ENCODE results near the gene KRT71.
"Not testable (repeated sequence)": the region's sequence is repeated elsewhere in the genome, so short reads cannot be mapped to it uniquely, and the experiment has no call there.

KRT71 gene

DNA sequence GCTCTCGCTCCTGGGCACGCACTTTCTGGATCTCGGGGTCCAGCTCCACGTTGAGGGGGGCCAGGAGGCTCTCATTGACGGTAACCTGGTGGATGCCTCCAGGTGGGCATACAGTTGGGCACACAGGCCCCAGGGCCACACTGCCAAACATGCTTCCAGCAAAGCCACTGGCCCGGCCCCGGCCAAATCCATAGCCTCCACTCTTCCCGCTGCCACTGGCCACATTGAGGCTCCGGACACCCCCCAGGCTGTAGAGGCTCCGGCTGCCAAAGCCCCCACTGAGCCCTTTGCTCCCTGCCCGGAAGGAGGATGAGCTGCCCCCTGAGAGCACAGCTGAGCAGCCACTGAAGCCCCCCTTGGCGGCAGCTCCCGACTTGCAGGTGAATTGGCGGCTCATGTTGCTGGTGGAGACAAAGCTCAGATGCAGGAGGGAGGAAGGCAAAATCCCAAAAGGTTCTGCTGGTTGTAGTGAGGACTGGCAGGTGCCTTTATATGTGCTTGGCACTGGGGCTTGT is at the start of gene KRT71:
Gene KRT71, minus strand, starts transcription at position 465 of the 515 bp plus-strand sequence. Its CDS starts 68 bp downstream, at position 397.
- DNase-seq (ENCODE audit: low read depth in 2 of 2, low spot score in 1 of 2), result no peak

DNA sequence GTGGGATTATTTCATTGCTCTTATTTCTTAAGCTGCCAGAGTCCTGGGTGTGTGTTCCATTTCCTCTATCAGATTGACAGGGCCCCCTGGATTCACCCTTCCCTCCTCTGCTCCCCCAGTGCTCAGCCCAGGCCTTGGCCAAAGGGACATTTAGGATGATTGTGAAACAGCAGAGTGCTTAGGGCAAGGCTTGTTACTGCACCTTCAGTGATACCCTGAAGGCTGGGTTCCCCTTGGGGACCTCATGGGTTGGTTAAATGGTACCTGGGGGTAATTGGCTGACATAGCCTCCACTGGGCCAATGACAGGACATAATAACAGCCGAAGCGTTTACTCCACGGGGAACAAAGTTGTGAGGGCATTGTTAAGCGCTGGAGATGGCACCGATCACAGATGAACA is 49.6 kb upstream of the KRT71 start:
- DNase-seq (ENCODE audit: low read depth in 2 of 2, low spot score in 1 of 2), result no peak

DNA sequence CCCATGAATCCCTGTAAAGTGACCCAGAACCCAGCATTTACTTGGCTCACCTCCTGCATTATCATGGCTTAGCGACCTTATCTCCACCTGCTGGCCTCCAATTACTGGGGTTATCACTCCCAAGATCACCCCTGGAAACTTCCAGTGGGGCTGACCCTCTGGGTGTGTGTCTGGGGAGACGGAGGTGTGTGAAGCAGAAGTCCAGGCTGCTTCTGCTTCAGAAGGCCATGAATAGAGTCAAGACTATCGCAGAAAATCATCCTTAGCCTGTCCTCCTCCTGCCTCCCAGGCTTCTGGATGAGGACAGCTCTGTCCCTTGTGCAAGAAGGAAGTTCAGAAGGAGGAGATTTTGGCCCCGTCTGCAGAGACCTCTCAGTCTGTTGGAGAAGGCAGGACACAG is 48.7 kb upstream of the KRT71 start:
- no peak for DNase-seq (ENCODE audit: low read depth in 2 of 2, low spot score in 1 of 2)

DNA sequence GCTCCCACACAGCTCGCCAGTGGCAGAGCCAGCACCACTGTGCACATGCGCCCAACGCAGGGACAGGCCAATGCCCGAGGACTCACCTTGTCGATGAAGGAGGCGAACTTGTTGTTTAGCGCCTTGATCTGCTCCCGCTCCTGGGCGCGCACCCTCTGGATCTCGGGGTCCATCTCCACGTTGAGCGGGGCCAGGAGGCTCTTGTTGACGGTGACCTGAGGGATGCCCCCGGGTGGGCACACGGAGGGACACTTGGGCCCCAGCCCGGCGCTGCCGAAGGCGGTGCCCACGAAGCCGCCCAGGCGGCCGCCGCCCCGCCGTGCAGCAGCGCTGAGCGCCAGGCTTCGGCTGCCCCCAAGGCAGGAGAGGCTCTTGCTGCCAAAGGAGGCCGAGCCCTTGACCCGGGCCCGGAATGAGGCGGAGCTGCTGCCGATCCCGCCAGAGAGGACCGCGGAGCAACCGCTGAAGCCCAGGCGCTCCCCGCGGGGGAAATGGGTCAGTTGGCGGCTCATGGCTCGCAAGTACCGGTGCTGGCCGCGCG is 48.1 kb upstream of the KRT71 start, which contains the start of gene KRT72:
Gene KRT72, minus strand, starts transcription at position 523 of the 541 bp plus-strand sequence. Its CDS starts 11 bp downstream, at position 512.
- DNase-seq (ENCODE audit: low read depth in 2 of 2, low spot score in 1 of 2), result no peak

DNA sequence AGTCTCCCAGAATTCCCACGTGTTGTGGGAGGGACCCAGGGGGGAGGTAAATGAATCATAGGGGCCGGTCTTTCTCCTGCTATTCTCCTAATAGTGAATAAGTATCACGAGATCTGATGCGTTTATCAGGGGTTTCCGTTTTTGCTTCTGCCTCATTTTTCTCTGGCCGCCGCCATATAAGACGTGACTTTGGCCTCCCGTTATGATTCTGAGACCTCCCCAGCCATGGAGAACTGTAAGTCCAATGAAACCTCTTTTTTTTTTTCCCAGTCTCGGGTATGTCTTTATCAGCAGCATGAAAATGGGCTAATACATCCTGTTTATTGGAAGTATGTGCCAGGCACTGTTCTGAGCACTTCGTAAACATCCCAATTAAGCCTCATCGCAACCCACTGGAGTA is 47.5 kb upstream of the KRT71 start:
- DNase-seq (ENCODE audit: low read depth in 2 of 2, low spot score in 1 of 2), result no peak

DNA sequence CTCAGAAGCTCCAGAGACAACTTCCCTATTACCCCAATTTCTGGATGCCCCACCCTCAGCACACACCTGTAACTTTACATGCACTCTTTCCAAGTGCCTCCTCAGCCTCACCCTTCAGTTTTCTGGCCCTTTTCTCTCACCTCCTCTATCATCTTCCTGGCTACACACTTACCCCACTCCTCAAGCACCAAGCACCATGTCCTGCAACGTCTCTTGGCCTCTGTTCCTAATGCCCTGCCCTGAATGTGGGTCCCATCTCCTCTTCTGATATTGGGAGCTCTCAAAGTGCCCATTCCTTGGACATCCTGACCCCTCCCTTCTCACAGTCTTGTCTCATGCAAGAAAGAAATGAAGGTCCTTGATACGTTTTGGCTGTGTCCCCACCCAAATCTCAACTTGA is 47.1 kb upstream of the KRT71 start:
- DNase-seq (ENCODE audit: low read depth in 2 of 2, low spot score in 1 of 2), result no peak

DNA sequence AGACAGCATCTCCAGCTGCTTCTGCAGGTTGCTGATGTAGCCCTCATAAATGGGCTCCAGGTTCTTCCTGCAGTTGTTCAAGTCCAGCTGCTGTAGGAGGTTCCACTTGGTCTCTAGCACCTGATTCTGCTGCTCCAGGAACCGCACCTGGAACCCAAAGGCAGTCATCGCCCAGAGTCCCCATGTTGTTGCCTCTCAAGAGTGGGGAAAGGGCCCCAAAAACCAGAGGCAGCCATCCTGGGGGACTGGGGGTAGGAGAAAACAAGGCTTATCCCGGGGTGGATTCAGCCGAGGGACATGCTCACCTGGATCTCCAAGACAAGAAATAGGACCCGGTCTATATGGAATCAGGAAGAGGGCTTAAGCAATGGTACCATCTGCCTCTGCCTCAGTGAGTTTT is 46.0 kb upstream of the KRT71 start:
- DNase-seq (ENCODE audit: low read depth in 2 of 2, low spot score in 1 of 2), result no peak

DNA sequence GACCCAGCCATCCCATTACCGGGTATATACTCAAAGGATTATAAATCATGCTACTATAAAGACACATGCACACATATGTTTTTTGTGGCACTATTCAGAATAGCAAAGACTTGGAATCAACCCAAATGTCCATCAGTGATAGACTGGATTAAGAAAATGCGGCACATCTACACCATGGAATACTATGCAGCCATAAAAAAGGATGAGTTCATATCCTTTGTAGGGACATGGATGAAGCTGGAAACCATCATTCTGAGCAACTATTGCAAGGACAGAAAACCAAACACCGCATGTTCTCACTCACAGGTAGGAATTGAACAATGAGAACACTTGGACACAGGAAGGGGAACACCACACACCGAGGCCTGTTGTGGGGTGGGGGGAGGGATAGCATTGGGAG is 41.3 kb upstream of the KRT71 start:
- DNase-seq (ENCODE audit: low read depth in 2 of 2, low spot score in 1 of 2), result not testable (repeated sequence)

DNA sequence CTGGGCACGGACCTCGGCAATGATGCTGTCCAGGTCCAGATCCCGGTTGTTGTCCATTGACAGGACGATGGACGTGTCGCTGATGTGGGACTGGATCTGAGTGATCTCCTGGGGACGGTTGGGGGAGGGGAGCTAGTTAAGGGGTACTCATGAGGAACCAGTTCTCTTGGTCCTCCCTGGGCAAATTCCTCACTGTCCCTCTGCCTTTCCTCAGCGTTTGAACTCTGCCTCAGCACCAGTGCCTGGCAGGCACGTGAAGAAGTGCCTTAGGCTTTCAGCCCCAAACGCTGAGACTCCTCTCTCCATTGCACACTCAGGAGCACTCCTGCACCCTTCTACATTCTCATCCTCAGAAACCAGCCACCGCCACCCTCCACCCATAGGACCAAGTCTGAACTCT is 38.6 kb upstream of the KRT71 start:
- no peak for DNase-seq (ENCODE audit: low read depth in 2 of 2, low spot score in 1 of 2)

DNA sequence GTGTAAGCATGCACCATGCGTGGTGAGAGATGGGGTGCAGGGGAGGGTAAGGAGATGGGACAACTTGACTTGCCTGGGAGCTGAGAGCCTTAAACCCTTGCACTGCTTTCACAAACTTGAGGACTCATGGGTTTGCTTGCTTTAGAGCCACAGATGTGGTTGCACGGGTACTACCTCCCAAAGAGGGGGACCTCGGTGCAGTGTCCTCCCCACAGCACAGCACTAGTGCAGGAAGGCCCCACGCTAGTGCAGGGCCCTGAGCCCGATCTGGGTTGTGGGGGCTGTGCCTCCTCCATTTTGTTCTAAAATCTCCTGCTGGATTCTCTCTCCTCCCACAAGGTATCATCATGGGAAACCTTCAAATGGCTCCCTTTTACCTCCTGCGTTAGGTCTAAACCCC is 37.1 kb upstream of the KRT71 start:
- no peak for DNase-seq (ENCODE audit: low read depth in 2 of 2, low spot score in 1 of 2)

DNA sequence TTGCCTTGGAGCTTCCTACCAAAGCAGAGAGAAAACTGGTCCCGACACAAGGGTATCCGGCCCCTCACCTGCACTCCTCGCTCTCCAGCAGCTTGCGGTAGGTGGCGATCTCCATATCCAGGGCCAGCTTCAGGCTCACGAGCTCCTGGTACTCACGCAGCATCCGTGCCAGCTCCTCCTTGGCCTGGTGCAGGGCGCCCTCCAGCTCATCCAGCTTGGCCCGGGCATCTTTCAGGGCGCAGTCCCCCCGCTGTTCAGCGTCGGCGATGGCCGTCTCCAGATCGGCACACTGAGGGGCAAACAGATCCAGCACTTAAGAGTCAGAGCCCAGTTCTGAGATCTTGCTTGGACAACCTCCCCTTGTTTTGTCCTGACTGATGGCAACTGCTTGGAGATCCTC is 34.6 kb upstream of the KRT71 start:
- no peak for DNase-seq (ENCODE audit: low read depth in 2 of 2, low spot score in 1 of 2)

DNA sequence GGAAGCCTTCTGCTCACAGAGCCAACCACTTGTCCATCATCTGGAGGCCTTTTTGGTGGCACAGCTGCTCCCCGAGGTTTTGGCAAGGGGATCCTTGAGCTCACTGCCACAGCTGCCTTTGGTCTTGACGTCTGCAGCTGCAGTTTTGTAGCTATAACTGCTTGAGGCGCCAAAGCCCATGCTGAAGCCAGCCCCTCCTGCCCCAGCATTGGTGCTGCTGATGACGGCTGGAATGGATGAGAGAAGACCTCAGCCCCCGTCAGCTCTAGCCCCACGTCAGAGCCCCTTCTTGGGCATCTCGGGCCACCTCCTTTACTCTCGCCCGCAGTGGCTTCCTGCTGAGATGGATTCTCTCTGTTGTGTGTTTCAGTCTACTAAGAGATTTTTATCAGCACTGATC is 33.0 kb upstream of the KRT71 start:
- DNase-seq (ENCODE audit: low read depth in 2 of 2, low spot score in 1 of 2), result peak; percentile 4 to 16

DNA sequence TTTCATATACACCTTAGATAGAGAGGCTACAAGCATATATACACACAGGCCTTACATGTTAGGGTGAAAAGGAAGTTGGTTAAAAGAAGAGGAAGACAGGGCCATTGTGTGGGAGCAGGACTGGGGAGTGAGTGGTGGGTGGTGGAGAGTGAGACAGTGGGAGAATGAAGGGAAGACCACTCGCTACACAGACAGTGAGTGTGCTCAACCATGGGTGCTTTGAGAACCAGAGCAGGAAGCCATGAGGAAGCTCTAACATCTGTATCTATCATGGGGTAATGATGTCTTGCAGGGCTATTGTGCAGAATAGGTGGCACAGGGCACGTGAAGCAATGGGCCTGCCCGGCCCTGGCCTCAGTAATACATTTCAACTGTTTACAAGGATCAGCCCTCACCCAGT is 32.1 kb upstream of the KRT71 start:
- DNase-seq (ENCODE audit: low read depth in 2 of 2, low spot score in 1 of 2), result no peak

DNA sequence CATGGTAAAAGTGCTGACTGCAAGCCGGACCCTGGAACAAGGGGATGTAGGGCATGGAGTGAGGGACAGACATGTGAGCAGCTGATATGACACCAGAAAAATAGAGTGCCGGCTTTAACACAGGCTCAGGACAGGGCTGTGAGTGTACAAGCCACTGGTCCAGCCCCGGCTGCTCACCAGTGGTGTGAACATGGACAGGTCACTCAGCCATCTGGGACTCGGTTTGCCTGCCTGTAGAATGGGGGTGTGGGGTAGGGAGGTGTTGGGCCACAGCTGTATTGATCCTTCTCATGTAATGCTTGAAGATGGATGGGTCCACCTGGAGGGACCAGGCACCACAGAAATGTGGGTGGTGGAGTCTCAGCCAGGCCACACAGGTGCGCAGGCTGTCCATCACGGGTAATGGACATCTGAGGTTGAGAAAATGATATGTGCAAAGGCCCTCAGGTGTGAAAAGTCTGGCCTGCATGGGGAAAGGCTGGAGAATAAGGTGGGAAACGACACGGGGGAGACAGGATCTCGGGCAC is 31.3 kb upstream of the KRT71 start:
- DNase-seq (ENCODE audit: low read depth in 2 of 2, low spot score in 1 of 2), result no peak

DNA sequence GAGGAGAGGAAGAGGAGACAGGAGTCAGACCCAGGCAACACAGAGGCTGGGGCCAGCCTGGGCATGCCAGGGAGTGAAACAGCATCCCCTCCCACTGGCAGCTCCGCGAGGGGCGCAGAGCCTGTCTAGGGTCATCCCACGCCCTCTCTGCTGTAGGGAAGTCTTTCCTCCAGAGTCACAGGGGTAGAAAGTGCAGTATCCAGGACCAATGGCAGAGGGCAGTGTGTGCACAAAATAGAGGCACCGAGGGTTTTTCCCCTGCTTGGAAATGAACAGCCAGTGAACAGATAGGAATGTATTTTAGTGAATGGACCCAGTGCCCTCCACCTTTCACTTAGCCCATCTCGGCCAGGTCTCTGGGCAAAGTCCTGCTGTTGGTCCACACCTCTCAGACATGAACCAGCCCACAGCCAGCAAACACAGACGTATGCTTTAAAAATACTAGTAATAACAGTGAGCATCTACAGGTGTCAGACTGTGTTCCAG is 30.1 kb upstream of the KRT71 start:
- peak; percentile 23 to 52 for DNase-seq (ENCODE audit: low read depth in 2 of 2, low spot score in 1 of 2)

DNA sequence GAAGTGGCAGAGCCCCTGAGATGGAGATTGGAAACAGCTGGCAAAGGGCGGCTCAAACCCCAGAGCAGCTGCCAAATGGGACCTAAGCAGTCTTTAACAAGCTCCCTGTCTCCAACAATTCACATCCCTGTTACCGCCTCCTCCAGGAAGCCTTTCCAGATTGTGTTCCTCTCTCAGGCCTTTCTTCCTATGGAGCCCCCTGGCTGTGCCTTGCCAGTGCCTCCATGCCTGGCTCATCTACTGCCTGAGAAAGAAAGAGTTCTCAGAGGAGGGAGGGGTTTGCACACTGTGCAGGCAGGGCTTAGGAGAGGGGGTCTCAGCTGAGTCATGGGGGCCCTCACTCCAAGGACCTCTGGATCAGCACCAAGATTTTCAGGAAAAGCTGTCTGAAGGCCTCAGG is 29.5 kb upstream of the KRT71 start:
- DNase-seq (ENCODE audit: low read depth in 2 of 2, low spot score in 1 of 2), result no peak

DNA sequence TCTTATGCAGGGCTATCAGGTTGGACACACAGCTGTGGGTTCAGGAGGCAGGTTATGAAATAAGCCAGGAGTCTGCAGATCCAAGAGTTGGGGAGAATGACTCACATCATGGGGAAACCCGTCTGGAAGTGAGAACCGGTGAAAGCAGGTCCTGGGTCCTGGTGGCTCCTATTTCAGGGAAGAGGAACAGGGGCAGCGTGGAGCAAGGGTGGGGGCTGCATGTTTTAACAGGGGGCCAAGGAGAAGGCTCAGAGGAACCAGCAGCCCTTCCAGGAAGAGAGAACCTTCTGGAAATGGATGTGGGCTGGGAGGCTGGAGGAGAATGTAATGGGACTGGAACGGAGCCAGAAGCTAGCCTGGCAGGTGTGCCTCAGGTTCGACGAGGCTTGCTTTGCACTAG is 28.5 kb upstream of the KRT71 start:
- no peak for DNase-seq (ENCODE audit: low read depth in 2 of 2, low spot score in 1 of 2)

DNA sequence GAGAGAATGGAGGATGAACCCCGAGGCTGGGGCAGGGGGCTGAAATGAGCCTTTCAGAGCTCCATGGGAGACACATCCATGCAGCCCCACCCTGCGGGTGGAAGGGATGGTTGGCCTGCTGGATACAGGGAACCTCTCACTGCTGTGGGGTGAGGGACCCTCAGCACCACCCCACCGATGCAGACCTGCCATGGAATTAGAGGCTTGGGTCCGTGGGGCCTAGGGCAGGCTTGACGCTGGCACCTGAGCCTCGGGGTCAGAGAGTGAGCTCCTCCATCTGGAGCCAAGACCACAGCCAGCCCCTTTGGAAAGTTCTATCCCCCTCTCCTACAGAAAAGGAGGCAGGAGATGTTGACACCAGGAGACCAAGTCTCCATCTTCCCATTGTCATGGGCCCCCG is 28.1 kb upstream of the KRT71 start:
- no peak for DNase-seq (ENCODE audit: low read depth in 2 of 2, low spot score in 1 of 2)

DNA sequence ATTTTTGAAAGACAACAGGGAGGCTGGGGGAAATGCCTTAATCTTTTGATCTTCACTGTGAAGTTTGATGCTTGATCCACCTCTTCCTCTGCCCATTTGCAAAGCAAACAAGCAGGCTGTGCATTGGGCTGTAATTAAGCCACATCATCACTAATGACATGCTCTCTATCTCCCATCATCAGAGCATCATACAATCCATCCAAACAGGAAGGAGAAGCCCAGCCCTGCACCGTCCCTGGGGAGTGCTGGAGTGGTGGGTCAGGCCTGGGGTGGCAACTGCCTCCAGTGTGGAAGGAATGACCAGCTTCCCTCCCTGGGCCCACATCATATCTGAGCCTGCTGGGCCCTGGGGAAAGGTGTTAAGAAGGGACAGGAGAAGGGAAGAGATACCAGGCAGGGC is 27.6 kb upstream of the KRT71 start:
- DNase-seq (ENCODE audit: low read depth in 2 of 2, low spot score in 1 of 2), result no peak

DNA sequence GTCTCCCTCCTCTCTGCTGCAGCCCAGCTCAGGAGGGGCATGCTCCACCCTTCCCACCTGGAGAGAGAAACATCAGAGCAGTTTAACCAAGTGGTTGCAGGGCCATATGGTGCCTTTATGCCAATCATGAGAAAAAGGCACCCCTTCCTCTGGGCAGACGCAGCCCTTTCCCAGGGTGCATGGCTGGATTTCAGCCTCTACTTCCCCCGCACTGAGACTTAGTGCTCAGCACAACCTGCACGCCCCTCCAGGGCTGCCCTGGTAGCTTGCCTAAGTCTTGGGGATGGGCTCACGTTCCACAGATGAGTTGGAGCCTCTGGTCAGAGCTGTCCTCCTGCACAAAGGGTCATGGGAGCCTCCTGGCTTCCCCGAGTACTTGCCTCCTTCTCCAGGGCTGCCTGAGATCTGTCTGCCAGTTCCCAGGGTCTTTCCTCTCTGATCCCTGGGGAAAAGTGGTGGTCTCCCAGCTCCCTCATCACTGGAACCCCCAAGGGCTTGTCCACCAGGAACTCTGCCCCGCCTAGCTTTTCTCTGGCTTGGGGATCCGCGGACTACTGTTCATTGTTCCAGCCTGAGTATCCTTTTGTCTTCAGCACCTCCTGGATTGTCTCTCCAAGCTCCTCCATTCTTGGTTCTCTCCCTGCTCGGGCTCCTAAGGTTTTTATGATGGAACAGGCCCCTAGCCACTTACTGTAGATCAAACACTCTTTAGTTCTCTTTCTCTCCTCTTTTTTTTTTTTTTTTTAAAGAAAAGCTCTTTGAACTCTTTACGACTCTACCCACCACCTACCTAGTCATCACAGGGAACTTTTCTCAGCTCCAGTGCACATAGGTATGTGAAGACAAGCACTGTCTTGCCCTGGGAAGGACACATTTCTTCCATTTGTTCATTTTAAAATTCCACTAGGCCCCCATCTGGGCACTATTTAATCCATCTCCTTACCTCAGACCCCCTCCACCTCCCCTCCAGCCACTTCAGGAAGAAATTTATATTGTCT is 26.8 kb upstream of the KRT71 start:
- DNase-seq (ENCODE audit: low read depth in 2 of 2, low spot score in 1 of 2), result no peak

DNA sequence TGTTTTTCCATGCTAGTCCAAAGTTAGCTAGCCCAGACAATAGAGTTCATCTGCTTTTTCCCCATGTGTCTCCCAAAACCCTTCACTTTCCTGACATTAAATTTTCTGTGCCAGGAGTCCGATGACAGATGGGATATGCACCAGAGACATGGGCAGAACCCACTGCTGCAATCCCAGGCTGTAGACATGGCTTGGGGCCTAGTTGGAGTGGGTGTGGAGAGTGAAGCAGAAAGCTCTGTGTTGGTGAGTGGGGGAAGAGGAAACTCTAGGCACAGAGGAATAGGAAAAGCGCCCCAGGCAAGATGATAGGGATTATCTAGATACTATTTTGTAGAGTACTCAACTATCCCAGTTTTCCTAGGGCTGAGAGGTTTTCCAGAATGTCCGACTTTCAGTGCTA is 25.5 kb upstream of the KRT71 start:
- DNase-seq (ENCODE audit: low read depth in 2 of 2, low spot score in 1 of 2), result no peak

DNA sequence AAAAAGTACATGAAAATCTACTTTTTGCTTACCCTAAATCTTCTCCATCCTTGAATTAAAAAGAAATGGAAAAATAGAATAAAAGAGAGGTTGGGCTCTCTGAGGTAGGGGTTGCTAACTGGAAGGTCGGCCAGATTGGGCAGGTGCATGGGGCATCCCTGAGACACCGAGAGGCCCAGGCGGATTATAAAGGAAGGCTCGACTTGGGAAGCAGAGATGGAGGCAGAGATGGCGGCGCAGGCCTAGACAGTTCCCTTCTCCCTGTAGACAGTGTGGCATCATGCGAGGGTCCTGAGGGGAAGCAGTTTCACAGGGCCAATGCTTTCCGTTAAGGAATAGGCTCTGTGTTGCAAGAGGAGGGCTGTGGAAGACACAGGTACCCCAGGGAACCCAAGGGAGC is 24.4 kb upstream of the KRT71 start:
- DNase-seq (ENCODE audit: low read depth in 2 of 2, low spot score in 1 of 2), result no peak
